Smooth muscle cell of bladder (primary cell): ENCODE data around the gene IFI27. TPM values are rescaled to one million over a fixed set of nuclear protein-coding genes. Genes with fewer than 3 reads are reported as not detected.

Source experiments
- total RNA-seq: library from RNA; depleted of rRNA; stranded (reverse); fragments of >200 nt; gene quantifications from 2 replicates; pipeline ENCODE4 v1.2.3, GENCODE V29; 2014

The IFI27 gene
- total RNA-seq: 14.3 and 16.4 TPM in 2 replicates

GRCh38 chr14:94110552-94111181, at the start of gene IFI27:
Gene IFI27, plus strand, starts transcription at chr14:94110736.

GRCh38 chr14:94080621-94081385, 29.7 kb upstream of the IFI27 start, which contains the start of the genes DDX24 and IFI27L1:
Gene DDX24, minus strand, starts transcription at chr14:94081202. Its CDS starts 1,460 bp downstream, at chr14:94079742.
Gene IFI27L1, plus strand, starts transcription at chr14:94081310. Its CDS starts 15,628 bp downstream, at chr14:94096938.

GRCh38 chr14:94129111-94129757, 18.7 kb downstream of the IFI27 start, which contains the start of gene IFI27L2:
Gene IFI27L2, minus strand, starts transcription at chr14:94129604. Its CDS starts 40 bp downstream, at chr14:94129564.

Other genes starting within 250 kb of the IFI27 start
- gene FAM181A, start 183.4 kb upstream of the IFI27 start, total RNA-seq: not detected in 2 replicates
- 0.28 and 0.55 TPM in 2 replicates for gene ASB2, start 134.2 kb upstream of the IFI27 start, total RNA-seq
- not detected in 2 replicates for gene CCDC197, start 113.4 kb upstream of the IFI27 start, total RNA-seq
- gene OTUB2, start 84.4 kb upstream of the IFI27 start, total RNA-seq: 0.85 and 0.92 TPM in 2 replicates
- 97.8 and 132 TPM in 2 replicates for gene DDX24, start 29.5 kb upstream of the IFI27 start, total RNA-seq
- 15.9 and 17.7 TPM in 2 replicates for gene IFI27L1, start 29.4 kb upstream of the IFI27 start, total RNA-seq
- gene IFI27L2, start 18.9 kb downstream of the IFI27 start, total RNA-seq: 223 and 280 TPM in 2 replicates
- gene PPP4R4, start 63.6 kb downstream of the IFI27 start, total RNA-seq: 1.7 and 4.1 TPM in 2 replicates
- gene SERPINA10, start 182.5 kb downstream of the IFI27 start, total RNA-seq: not detected in 2 replicates
- not detected in 2 replicates for gene SERPINA6, start 212.6 kb downstream of the IFI27 start, total RNA-seq